HG02678 (cell line): ENCODE data around the gene COPS6.
A peak's percentile ranks its signal among the peaks of the same experiment; 100 is the strongest.

ENCODE experiments used
- ATAC-seq: cut with Tn5 transposase; IDR thresholded peaks from one replicate; pipeline ENCODE4 v1.9.1; 2021; ENCODE audit warnings: mild to moderate bottlenecking, moderate library complexity; ENCODE audit not compliant: unreplicated experiment

COPS6 gene

DNA sequence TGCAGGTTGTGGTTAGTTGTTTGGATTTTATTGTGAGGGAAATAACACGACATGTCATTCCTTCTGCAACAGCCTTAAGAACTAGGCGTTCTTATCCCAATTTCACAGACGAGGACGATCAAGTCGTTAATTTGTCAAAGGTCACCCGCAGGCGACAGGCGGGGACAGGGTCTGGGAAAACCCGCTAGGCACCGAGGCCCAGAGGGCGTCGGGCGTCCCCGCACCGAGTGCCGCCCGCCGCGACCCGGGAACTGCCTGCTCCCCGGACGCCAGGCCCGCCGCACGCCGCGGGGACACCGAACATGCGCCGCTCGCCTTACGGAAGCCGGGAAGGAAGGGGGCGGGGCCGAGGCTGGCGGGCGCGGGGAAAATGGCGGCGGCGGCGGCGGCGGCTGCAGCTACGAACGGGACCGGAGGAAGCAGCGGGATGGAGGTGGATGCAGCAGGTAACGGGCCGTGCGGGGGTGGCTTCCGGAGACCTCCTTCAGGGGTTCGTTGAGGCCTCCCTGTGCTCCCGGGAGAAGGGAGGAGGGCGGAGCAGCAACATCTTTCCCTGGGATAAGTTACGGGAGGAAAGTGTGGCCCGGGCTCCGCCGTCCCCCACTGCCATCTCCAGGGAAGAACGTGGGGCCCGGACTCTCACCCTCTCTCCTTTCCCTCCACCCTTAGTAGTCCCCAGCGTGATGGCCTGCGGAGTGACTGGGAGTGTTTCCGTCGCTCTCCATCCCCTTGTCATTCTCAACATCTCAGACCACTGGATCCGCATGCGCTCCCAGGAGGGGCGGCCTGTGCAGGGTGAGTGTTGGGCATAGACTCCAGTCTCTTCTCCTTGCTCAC lies at the start of gene COPS6:
Gene COPS6 (plus strand): TSS at position 349 of the 837 bp plus-strand sequence. CDS start 22 bp downstream, at position 371.
- peak; percentile 64 for ATAC-seq

DNA sequence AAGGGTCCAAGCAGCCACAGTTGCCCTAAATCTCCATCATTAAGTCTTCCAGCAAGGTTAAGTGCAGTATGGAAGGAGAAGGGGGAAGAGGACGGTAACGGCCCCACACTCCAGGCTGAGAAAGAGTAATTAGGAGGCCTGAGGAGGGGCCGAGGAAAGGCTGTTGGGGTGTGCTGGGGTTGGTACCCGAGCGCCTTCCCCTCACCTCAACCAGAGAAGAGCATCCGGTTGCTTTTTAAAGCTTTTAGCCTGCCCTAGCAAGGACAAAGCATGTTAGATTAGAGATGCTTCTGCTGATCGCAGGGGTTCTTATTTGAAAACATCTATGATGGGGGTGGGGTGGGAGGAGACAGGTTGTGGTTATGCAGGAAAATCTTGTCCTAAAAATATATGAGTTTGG lies 48.2 kb upstream of the COPS6 start:
- ATAC-seq: no peak

DNA sequence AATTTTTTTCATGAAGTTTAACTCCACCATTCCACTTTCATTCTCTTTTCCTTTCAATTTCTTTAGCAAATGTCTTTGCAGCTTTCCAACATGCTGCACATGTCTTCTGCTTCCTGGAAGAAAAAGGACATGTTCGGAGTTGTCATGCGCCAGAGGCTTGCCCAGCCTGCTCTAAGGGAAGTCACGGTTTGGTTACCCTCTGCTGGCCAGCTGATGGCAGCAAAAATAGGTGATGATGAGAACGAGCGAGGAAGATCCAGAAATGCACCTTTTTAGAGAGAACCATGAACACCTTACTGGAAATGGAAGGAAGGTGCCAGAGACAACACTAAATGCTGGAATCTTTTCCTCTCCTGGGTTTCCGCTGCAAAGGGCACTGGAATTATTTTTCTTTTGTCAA lies 44.1 kb upstream of the COPS6 start:
- ATAC-seq: no peak

DNA sequence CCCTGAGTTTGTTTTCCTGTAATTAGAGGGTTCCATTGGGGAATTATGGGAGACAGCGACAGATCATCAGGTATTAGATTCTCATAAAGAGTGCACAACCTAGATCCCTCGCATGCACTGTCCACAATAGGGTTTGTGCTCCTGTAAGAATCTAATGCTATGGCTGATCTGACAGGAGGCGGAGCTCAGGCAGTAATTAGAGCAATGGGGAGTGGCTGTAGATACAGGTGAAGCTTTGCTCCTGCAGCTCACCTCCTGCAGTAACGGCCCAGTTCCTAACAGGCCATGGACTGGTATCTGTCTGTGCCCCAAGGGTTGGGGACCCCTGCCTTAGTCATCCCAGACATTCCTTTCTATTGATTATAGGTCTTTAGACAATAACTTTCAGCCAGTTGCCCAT lies 40.1 kb upstream of the COPS6 start:
- no peak for ATAC-seq

DNA sequence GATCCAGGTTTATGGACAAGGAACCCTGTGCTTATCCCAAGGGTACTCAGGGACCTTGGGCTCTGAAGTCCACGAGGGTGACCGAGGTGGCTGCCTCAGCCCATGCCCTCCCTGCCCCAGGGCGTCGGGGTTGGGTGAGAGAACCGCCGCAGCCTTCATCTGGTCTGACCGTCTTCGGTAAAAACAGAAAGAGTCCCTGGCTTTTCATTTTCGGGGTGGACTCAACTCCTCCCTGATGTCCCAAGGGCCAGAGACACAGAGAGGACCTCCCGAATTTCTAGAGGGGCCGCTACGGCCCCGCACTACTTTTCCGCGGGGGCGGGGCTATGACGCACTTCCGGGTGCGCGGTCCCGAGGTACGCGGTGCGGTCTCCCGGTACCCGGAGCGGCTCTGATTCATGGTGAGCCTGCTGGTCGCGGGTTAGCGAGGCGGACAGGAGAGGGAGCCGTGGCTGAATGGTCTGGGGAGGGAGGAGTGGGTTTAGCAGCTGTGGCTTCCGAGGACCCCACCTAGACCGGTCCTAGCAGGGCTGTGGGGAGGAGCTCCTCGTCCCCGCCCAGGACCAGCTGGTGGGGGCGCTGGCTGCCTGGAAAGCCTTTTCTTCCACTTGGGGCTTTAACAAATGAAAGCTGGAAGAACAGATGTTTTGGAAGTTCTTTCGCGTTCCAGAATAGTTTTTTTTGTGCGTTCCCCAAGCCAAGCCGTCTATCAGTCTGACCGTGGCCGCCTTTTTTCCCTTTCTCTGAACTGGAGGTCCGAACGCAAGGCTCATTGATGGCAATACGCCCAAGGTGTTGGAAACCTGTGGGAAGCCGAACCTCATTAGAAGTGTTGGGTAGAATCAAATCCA lies 39.1 kb upstream of the COPS6 start, which contains the start of gene ZSCAN21:
Gene ZSCAN21 (plus strand): TSS at position 334 of the 851 bp plus-strand sequence. CDS start 7,233 bp downstream, outside the sequence.
- peak; percentile 92 for ATAC-seq

DNA sequence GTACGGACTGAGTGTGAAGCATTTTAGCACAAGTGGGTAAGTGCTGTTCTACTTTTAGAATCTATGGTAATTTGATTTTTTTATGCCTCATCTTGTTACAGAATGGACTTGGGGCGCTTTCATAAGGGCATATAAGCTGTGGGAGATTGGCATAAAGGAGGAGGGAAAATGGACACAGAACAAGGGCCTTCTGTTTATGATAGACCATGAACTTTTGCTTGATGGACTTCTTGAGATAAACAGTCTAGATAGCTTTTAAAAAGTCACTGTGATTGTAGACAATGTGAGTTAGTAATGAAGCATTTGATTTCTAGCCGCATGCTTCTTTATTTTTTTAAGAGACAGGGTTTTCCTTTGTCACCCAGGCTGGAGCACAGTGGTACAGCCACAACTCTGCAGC lies 37.2 kb upstream of the COPS6 start:
- no peak for ATAC-seq

DNA sequence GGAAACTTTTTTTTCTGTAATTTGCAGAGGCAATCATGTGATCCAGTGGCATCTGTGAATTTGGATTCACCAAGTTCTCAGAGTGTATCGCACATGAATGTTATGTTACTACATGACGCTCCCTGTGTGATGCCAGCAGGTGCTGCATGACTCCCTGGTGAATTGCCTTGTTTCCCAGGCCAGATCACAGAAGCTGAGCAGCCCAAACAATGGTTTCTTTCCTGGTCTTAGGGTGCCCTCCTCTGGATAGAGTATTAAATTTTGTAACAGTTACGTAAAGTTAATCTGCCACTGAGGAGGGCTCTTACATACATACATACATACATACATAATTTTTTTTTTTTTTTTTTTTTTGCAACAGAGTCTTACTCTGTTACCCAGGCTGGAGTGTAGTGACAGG lies 35.6 kb upstream of the COPS6 start:
- ATAC-seq: no peak

DNA sequence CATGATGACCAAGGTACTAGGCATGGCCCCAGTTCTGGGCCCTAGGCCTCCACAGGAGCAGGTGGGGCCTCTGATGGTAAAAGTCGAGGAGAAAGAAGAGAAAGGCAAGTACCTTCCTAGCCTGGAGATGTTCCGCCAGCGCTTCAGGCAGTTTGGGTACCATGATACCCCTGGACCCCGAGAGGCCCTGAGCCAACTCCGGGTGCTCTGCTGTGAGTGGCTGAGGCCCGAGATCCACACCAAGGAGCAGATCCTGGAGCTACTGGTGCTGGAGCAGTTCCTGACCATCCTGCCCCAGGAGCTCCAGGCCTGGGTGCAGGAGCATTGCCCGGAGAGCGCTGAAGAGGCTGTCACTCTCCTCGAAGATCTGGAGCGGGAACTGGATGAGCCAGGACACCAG lies 31.8 kb upstream of the COPS6 start:
- no peak for ATAC-seq

DNA sequence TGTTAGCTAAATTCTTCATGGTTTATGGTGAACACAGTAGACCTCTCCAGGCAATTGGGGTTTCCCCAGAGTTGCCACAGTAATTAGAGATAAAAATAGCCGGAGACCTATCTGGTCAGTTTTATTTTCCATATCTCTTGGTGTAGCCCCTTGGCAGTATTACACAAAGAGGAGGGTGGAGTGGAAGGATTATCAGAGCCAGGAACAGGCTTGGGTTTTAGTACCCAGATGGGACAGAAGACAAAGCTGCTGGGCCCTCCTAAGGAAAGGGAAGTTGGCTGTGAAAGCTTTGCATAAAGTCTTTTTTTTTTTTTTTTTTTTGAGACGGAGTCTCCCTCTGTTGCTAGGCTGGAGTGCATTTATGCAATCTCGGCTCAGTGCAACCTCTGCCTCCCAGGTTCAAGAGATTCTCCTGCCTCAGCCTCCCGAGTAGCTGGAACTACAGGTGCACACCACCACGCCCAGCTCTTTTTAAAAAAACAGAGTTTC lies 29.5 kb upstream of the COPS6 start:
- no peak for ATAC-seq

DNA sequence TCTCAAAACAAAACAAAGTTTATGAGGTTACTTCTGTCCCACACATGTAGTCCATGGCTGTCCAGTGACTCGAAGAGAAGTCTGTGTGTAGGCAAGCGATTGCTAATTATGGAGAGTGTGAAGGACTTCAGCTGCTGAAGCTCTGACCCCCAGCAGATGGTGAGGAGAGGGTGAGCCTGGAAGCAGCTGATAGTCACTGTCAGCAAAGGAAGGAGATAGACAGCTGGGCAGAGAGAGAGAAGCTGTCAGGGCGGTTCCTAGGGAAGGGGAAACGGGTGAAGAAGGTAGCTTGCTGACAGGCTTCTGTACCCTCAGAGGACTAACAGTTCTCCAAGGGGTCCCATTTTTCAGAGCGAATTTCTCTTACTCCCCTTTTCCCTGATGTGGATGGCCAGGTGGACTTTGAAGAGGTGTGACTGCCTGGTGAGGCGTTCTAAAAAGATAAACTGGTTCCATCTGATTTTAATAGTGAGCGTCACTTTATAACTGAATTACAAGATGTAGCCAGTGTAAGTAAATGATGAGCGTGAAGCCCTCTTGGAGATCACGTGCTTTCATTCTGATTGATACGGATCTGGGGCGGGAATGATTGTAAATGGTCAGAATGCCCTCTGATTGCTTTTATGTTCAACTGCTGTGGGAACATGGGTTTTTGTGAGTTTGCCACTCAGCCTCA lies 27.1 kb upstream of the COPS6 start:
- no peak for ATAC-seq

DNA sequence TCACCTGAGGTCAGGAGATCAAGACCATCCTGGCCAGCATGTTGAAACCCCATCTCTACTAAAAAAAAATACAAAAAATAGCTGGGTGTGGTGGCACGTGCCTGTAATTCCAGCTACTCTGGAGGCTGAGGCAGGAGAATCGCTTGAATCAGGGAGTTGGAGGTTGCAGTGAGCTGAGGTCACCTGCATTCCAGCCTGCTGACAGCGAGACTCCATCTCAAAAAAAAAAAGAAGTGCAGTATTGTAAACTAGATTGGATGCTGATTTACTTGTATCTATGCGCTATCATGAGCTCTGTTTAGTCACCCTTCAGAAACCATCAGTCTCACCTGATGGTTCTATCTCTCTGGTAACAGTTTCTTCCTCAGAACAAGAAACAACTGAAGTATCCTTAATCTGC lies 25.4 kb upstream of the COPS6 start:
- no peak for ATAC-seq

DNA sequence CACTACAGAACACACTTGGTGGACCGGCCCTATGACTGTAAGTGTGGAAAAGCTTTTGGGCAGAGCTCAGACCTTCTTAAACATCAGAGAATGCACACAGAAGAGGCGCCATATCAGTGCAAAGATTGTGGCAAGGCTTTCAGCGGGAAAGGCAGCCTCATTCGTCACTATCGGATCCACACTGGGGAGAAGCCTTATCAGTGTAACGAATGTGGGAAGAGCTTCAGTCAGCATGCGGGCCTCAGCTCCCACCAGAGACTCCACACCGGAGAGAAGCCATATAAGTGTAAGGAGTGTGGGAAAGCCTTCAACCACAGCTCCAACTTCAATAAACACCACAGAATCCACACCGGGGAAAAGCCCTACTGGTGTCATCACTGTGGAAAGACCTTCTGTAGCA lies 24.6 kb upstream of the COPS6 start:
- ATAC-seq: no peak

DNA sequence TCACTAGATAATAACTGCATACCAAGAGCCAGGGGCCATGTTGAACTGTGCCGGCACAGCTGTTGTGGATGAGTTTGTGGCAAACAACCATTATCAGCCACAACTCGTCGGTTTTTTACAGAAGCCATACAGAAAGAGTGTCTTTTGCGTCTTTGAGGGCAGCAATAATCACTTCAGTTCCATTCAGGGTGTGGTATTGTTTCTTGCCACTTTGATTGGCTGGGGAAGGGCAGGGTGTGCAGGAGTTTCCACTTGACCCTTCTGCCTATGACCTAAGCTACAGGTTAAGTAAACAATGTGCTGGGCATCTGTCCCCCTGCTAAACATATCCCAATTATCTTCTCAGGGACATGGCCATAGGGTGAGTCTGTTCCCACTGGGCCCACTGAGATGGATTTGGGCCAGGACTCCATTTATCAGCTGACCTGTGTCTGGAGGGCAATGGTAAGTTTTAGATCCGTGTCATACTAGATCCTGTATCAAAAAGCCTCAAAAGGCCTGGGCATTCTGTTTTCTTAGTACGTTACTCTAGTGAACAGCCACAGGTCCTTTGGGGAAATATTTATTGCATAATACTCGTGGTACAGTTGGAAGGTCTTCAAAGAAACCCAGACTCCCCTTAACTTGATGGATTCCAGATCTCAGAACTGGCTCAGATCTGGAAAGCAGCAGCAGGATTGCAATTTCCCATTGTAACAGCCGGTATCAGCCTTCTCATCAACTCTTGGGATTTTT lies 23.1 kb upstream of the COPS6 start:
- ATAC-seq: no peak

DNA sequence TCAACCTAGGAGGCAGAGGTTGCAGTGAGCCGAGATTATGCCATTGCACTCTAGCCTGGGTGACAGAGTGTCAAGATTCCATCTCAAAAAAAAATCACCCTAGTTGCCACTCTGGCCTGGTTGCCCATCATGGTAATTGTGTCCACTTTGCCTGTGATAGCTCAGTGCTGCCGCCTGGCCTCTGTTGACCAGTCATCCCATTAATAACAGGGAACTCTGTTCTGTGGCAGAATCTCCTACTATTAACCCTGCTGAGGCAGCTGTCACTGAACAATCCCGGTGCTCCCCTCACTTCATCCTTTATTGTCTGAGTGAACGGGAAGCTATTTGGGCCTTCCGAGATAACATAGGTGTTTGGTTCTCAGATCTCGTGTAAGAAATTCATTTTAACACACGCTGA lies 21.8 kb upstream of the COPS6 start:
- no peak for ATAC-seq

DNA sequence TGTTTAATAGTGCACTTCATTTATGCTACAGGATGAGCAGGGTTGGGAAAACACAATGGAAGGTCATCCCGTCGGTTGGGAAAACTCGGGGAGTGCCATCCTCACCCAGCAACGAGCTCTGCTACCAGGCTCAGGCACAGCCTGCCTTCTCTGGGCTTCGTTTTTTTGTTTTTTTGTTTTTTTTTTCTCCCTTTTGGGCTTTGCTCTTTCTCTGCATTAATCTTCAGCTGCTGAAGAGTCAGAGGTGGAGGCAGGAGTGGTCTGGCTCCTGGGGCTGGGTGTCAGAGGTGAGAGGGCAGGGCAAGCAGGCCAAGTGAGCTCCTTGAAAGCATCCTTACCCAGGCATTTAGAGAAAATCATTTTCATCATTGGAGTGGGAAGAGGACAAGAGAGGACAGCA lies 18.8 kb upstream of the COPS6 start:
- ATAC-seq: no peak

DNA sequence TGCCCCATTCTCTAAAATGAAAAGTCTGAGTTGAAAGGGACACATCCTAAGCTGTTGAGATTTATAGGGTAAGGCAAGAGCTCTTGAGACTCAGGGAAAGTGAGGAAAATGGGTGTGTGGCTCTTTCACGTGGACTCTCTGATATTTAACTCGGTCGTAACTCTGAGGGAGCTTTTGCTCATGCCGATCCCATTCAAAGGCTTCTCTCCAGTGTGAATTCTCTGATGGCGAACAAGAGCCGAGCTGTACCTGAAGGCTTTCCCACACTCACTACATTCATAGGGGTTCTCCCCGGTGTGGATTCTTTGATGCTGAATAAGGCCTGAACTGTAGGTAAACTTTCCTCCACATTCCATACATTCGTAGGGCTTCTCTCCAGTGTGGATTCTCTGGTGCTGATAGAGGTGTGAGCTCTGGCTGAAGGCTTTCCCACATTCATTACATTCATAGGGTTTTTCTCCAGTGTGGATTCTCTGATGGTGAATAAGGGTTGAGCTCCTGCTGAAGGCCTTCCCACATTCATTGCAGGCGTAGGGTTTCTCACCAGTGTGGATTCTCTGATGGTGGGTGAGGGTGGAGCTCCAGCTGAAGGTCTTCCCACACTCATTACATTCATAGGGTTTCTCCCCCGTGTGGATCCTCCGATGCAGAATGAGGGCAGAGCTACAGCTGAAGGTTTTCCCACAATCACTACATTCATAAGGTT lies 17.6 kb upstream of the COPS6 start:
- no peak for ATAC-seq

DNA sequence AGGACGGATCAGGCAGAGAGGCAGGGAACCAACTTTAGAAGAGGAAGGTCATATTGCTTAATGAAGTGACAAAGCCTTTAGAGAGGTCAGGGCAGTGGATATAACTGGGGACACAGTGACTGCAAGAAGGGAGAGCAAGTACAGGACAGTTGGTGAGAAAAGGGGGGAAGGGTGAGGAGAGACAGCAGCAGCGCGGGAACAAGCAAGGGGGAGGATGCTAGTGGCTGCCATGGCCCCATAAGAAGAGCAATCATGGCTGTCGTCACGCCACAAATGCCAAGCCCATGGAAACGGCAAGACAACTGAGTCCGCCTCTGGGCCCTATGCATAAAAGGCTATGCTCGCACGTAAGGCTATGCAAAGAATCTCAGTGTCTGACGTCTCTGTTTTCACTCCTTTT lies 16.3 kb upstream of the COPS6 start:
- no peak for ATAC-seq

DNA sequence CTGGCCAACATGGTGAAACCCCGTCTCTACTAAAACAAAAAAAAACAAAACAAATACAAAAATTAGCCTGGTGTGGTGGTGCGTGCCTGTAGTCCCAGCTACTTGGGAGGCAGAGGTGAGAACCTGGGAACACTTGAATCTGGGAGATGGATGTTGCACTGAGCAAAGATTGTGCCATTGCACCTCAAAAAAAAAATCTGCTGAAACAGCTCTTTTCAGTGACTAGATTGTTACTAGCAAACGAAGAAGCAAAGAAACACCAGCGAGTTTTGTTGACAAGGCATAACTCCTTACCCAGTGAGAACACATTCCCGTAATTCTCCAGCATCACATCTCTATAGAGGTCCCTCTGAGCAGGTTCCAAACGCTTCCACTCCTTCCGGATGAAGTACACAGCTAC lies 13.9 kb upstream of the COPS6 start:
- ATAC-seq: no peak

DNA sequence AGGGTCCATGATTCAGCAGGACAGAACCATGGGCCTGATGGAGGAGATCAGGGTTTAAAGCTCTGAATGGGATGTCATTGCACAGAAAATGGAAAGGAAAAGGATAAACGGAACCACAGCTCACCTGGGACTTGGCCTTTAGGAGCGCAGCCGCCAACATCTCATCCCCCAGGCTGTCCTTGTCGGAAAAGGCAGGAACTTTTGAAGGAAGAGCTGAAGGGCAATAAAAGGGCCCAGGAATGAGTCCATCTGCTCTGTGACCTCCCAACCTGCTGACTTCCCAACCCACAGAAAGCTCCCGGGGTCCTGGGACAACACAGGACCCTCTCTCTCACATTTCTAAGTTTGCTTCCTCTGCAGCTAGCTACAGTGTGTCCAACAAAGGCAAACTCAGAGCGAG lies 13.4 kb upstream of the COPS6 start:
- no peak for ATAC-seq

DNA sequence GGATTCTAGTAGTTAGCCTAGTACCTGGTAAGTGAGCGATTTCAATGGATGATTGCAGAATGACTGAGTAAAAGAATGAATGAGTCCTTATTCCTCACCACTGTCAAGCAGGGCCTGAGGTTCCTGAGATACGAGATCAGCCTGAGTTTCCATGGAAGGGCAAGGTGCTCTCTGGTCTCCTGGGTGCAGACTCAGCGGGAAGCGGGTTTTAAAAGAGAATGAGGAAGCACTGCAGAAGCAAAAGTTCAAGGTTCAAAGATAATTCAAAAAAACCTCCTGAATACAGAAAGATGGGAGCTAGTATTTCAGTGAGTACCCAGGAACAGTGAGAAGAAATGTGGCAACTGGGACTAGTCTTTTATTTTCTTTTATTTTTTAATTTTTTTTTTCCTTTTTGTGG lies 11.6 kb upstream of the COPS6 start:
- ATAC-seq: no peak
